Lower leg skin (tissue), 4 donors: ENCODE measurements around the gene TAP1. TPM values are rescaled to one million over a fixed set of nuclear protein-coding genes. Genes with fewer than 3 reads are reported as not detected.
A peak's percentile ranks its signal among the peaks of the same experiment; 100 is the strongest.
"Not testable (repeated sequence)": the region's sequence is repeated elsewhere in the genome, so short reads cannot be mapped to it uniquely, and the experiment has no call there.

Source experiments
- DNase-seq, 2 donors: peaks; one replicate each; pipeline ENCODE4 v3.0.0-alpha.2; 2019; ENCODE audit warnings: low spot score in 2 of 2
- H3K4me3 ChIP-seq: fragments of 200-600 bp; sonication (generic); 2 replicates; pipeline ENCODE4 v1.5.1; 2017; ENCODE audit warnings: mild to moderate bottlenecking, low read depth; ENCODE audit not compliant: poor library complexity, severe bottlenecking
- CTCF ChIP-seq, 3 donors: fragments of 450-650 bp; IDR thresholded peaks; one replicate each; pipeline ENCODE4 v1.5.1; 2016; ENCODE audit warnings: antibody characterized with exemption in 3 of 3, mild to moderate bottlenecking in 3 of 3, moderate library complexity in 2 of 3
- POLR2A ChIP-seq, 2 donors: fragments of 450-650 bp; IDR thresholded peaks; one replicate each; pipeline ENCODE4 v1.6.1; 2016 to 2017; ENCODE audit warnings: antibody characterized with exemption in 2 of 2, mild to moderate bottlenecking in 1 of 2, moderate library complexity in 1 of 2
- WGBS, 2 donors: methylation state at CpG; one replicate each; pipeline ENCODE4 v1.1.5; 2018; 5-methylcytosine and 5-hydroxymethylcytosine counted together
- intact Hi-C: fragments of 100-400 bp; cut with DNase I; formaldehyde crosslinking; loops from one replicate; pipeline ENCODE4 v1.15.0; 2023; ENCODE audit warnings: low total_unique reads
- total RNA-seq, 4 donors: library from RNA; depleted of rRNA; stranded (reverse); fragments of >200 nt; gene quantifications; one replicate each; pipeline ENCODE4 v1.1.0, GENCODE V29; 2016

TAP1 gene
- total RNA-seq, 4 donors from 2014 or later, result 90.7 to 113 (median 105) TPM

DNA sequence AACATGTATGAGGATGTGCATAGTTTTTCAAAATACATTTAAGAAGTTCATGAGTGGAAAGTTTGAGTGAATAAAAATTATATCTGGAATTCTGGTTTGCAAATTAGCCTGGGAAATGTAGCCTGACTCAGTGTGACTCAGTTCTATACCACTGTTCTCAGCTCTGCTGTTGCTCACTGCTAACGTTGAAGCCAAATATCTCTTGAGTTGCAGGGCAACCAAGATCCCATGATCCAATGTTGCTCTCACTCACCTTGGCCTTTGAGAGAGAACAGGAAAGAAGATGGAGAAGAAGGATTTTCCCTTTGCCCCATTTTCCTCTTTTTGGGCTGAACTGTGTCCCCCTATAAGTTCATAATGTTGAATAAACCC, 29.4 kb upstream of the TAP1 start:
- 57 to 69% methylated on average over 1 of the region's 1 CpG for WGBS, 2 donors
- DNase-seq, result no peak
- TF ChIP-seq CTCF (IDR thresholded peaks at IDR 0.05), result no peak
- TF ChIP-seq POLR2A (IDR thresholded peaks at IDR 0.05), result no peak
- H3K4me3 ChIP-seq, result no peak overlapping the region
- intact Hi-C loops, result loop anchor here (10.0 kb wide), 1 partner anchor 102 kb away; no protein-coding TSS in a partner anchor

DNA sequence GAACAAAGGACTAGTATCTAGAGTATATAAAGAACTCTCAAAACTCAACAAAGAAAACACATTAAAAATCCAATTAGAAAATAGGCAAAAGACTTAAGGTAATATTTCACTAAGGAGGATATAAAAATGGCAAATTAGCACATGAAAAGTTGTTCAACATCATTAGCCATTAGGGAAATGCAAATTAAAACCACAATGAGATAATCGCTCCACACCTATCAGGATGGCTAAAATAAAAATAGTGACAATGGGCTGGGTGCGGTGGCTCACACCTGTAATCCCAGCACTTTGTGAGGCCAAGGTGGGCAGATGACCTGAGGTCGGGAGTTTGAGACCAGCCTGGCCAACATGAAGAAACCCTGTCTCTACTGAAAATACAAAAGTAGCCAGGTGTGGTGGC, 27.5 kb upstream of the TAP1 start:
- intact Hi-C loops, result loop anchor here (10.0 kb wide), 1 partner anchor 104 kb away; no protein-coding TSS in a partner anchor
- WGBS, 2 donors, result 90 to 91% methylated on average over 3 of the region's 3 CpGs
- H3K4me3 ChIP-seq, DNase-seq: not testable (repeated sequence)

DNA sequence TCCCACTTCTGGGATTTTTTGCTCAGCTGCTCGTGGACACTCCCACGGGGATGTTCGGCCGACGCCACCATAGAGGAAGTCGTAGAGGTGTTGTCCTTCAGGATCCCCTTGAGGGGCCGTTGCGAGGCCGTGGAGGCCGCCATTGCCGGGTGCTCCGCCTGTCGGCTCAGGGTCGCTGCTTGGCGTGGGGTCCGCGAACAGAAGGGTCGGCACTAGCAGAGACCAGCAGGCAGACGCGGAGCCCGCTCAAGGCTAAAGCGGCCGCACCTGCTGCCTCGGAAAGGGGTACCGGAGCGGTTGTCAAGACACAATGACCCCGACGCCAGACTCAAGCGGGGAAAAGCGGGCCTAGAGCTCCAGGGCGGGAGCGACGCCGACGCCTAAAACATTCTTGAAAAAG, 26.2 kb upstream of the TAP1 start:
- DNase-seq, result no peak
- H3K4me3 ChIP-seq, result no peak overlapping the region
- no peak for TF ChIP-seq CTCF (IDR thresholded peaks at IDR 0.05)
- no peak for TF ChIP-seq POLR2A (IDR thresholded peaks at IDR 0.05)
- WGBS, 2 donors, result 52 to 69% methylated on average over 34 to 35 of the region's 35 CpGs
- intact Hi-C loops, result loop anchor here (10.0 kb wide), 1 partner anchor 105 kb away; no protein-coding TSS in a partner anchor

- 87 to 93% methylated on average over 2 of the region's 2 CpGs for WGBS, 2 donors
- intact Hi-C loops, result no loop called here
- DNase-seq, result no peak
- no peak overlapping the region for H3K4me3 ChIP-seq
- TF ChIP-seq POLR2A (IDR thresholded peaks at IDR 0.05) (no peak), CTCF (IDR thresholded peaks at IDR 0.05) (no peak)
Measured at GRCh38 chr6:32876603-32877002, 23.1 kb upstream of the TAP1 start.

DNA sequence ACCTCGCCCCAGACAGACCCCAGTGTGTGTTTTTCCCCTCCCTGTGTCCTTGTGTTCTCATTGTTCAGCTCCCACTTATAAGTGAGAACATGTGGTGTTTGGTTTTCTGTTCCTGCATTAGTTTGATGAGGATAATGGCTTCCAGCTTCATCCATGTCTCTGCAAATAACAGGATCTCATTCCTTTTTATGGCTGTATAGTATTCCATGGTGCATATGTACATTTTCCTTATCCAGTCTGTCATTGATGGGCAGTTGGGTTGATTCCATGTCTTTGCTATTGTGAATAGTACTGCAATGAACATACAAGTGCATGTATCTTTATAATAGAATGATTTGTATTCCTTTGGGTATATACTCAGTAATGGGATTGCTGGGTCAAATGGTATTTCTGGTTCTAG, 20.4 kb upstream of the TAP1 start:
- intact Hi-C loops, H3K4me3 ChIP-seq, DNase-seq: not testable (repeated sequence)
- 60 to 65% methylated on average over 1 of the region's 1 CpG for WGBS, 2 donors

DNA sequence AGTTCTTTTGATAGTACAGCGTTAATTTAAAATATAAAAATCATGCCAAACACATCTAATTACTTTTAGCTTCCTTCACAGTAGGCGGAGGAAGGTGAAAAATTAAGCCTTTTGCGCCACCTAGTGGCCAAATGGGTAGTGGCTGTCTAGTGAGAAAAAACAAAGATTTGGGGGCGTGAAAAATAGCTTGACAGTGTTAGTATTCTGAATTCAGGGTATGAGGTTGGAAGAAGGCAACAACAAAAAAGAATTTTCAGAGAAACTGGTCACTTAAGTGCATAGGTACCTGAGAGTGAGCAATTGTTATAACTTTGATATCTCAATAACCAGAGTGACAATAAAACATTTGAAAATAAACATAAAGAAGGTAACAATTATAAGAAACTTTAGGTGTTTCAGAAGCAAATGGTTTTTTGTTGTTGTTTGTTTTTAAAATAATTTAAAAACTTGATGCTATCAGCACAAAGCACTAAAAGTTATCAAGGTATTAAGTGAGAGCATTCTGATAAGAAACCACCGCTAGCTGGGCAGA, 14.8 kb upstream of the TAP1 start:
- intact Hi-C loops, result no loop called here
- TF ChIP-seq POLR2A (IDR thresholded peaks at IDR 0.05) (no peak), CTCF (IDR thresholded peaks at IDR 0.05) (peak in 2 of 3 donors; percentile 37 to 85)
- 19 to 20% methylated on average over 5 of the region's 5 CpGs for WGBS, 2 donors
- no peak overlapping the region for H3K4me3 ChIP-seq
- peak; percentile 78 to 95 for DNase-seq

DNA sequence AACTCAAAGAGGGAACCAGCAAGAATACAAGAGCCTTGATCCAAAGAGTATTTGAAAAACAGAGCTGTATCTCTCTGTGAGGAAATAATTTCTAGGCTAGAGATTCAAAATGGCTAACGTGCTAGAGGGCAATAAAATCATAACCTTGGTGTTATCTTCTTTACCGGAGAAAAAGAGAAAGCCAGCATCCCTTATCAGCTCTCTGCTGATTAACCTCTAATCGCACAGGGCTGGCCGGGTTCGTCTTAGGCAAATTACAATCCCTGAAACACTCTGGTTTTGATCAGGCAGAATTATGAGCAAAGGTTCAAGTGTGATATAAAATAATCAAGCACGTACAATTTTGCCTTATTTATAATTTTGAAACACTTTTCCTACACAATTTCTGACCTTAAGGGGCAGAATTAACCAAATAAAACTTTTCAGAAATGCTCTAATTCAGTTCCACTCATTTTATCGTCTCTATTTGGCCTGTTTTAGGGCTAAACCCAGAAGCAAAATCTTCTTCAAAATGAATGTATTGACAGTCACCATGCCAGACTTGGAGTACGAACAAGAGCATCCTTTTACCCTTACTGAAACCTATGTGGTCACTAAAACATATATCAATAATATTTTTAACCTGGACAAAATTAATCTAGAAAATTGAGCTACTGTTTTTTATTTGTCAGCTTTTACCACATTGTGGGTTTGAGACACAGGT, 14.2 kb upstream of the TAP1 start:
- no peak overlapping the region for H3K4me3 ChIP-seq
- TF ChIP-seq POLR2A (IDR thresholded peaks at IDR 0.05), result no peak
- TF ChIP-seq CTCF (IDR thresholded peaks at IDR 0.05), result no peak
- intact Hi-C loops, result no loop called here
- WGBS, 2 donors, result 67 to 68% methylated on average over 8 of the region's 8 CpGs
- no peak for DNase-seq
